Measurements from ENCODE around the gene GRIK3. TPM values are rescaled to one million over a fixed set of nuclear protein-coding genes. Genes with fewer than 3 reads are reported as not detected.

Gene GRIK3
- total and polyA plus RNA-seq, 2 experiments from 2014 or later, result 0.31 to 2.9 TPM

- Mint-ChIP-seq H3K9me3 (no peaks in the 10 kb centered on the region; the same call in 2 of the 3 replicates), H3K4me1 (peaks cover 1% of the 10 kb centered on the region)
- ATAC-seq, result no peak
Measured at GRCh38 chr1:36988321-36988720, 46.0 kb downstream of the GRIK3 start.

More at GRCh38 chr1:36988321-36988720, 46.0 kb downstream of the GRIK3 start:
- Histone ChIP-seq H3K27me3 (ENCODE audit: insufficient read depth) (no peaks in the 10 kb centered on the region), H3K4me2 (no peak overlapping the region), H3K79me2 (replicated peaks; ENCODE audit: insufficient read depth) (no peaks in the 10 kb centered on the region), H2AFZ (no peak overlapping the region), H3F3A (replicated peaks; ENCODE audit: low read depth) (no peaks in the 10 kb centered on the region), H3K9me2 (ENCODE audit: insufficient read depth) (no peaks in the 10 kb centered on the region), H3K4me3 (no peak overlapping the region), H3K4me1 (ENCODE audit: insufficient read depth) (no peaks in the 10 kb centered on the region), H3K27ac (ENCODE audit: low read depth) (no peak overlapping the region), H3K36me3 (ENCODE audit: insufficient read depth) (no peaks in the 10 kb centered on the region), H4K20me1 (replicated peaks; ENCODE audit: insufficient read depth) (no peaks in the 10 kb centered on the region)
- H3K36me3 Mint-ChIP-seq (ENCODE audit: low read depth), result no peaks in the 10 kb centered on the region
- no peak for DNase-seq (ENCODE audit: low spot score)
- H3K4me3 Mint-ChIP-seq, result no peak overlapping the region
- no peak overlapping the region for H3K27ac Mint-ChIP-seq
- H3K27me3 Mint-ChIP-seq (ENCODE audit: insufficient read depth, low read depth, poor library complexity), result peaks cover 15% of the 10 kb centered on the region
- TF ChIP-seq ZNF331 (CRISPR knock-in tag; IDR thresholded peaks at IDR 0.05; ENCODE audit: low read depth), result no peak
- no peak for TF ChIP-seq ETS1 (IDR thresholded peaks at IDR 0.05)
- no peak for TF ChIP-seq REST (IDR thresholded peaks at IDR 0.05; ENCODE audit: unreplicated experiment)
- no peak for TF ChIP-seq POLR2AphosphoS5 (IDR thresholded peaks at IDR 0.05; ENCODE audit: low read depth)
- TF ChIP-seq ZNF462 (CRISPR knock-in tag; IDR thresholded peaks at IDR 0.05), result no peak
- TF ChIP-seq JUNB (IDR thresholded peaks at IDR 0.05; ENCODE audit: unreplicated experiment), result no peak
- TF ChIP-seq STAT1 (IDR thresholded peaks at IDR 0.05; ENCODE audit: unreplicated experiment), result no peak
- no peak for TF ChIP-seq NANOG (IDR thresholded peaks at IDR 0.05; ENCODE audit: borderline replicate concordance)
- TF ChIP-seq EZH2 (IDR thresholded peaks at IDR 0.05; ENCODE audit: low read depth, unreplicated experiment), result no peak
- no peak for TF ChIP-seq ZNF114 (CRISPR knock-in tag; IDR thresholded peaks at IDR 0.05)
- TF ChIP-seq EZH2phosphoT487 (IDR thresholded peaks at IDR 0.05; ENCODE audit: unreplicated experiment), result no peak
- no peak for TF ChIP-seq CREB1 (CRISPR knock-in tag; IDR thresholded peaks at IDR 0.05; ENCODE audit: low read depth)
- TF ChIP-seq CTCF (conservative IDR thresholded peaks at IDR 0.05; ENCODE audit: low read depth in 2 of 2), result no peak
